Erythroblast (primary cell): ENCODE data around the gene MOCS1.

Experiments
- DNase-seq, 2 experiments: peaks; one replicate each; lab custom pipeline; 2025; lab: John Stamatoyannopoulos, UW
- GATA1 ChIP-seq: IDR thresholded peaks from 2 replicates; pipeline ENCODE4 v1.6.1; 2011; ENCODE audit warnings: low read depth, mild to moderate bottlenecking, control low read depth, low read length, moderate library complexity
- POLR2A ChIP-seq: IDR thresholded peaks from 2 replicates; pipeline ENCODE4 v1.6.1; 2011; ENCODE audit warnings: mild to moderate bottlenecking, low read length

MOCS1 gene

GRCh38 chr6:39925191-39925930, 8.9 kb downstream of the MOCS1 start:
- no peak for DNase-seq
- TF ChIP-seq POLR2A (no peak), GATA1 (no peak)

DNA sequence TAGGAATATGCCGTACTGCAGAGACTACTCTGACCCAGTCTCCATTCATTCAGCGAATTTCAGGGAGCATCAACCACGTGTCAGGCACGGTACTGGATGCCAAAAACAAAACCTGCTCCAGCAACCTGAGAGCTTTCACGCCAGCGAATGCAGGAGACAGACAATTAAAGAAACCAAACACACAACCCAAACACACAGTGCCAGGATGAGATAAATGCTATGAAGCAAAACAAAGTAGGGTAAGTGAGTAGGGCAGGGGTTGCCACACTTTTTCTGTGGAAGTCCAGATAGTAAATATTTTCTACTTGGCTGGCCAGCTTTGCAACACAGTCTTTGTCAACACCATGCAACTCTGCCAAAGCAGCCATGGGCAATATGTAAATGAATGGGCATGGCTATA, 10.0 kb downstream of the MOCS1 start:
- TF ChIP-seq GATA1 (no peak), POLR2A (no peak)
- no peak for DNase-seq

GRCh38 chr6:39923861-39924260, 10.4 kb downstream of the MOCS1 start:
- no peak for DNase-seq
- no peak for TF ChIP-seq POLR2A
- no peak for TF ChIP-seq GATA1

DNA sequence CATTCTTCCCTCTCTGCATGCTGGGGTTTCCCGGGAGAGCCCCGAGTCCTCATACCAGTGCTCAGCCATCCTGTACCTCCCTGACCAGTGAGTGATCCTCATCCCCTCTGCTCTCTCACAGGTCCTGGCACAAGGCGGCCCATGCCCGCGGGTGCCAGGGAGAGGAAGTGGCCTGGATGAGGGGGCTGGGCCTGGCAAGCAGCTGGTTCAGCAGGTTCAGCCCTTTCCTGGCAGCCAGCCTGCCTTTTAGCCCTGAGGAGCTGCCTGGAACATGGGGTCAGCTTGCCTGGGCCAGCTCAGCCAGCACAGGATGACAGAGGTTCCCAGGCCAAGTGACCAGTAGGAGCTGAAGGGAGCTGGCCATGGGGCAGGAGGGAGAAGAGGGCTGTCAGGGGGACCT, 10.9 kb downstream of the MOCS1 start:
- no peak for DNase-seq
- TF ChIP-seq POLR2A: no peak
- TF ChIP-seq GATA1: no peak

- TF ChIP-seq POLR2A: no peak
- no peak for TF ChIP-seq GATA1
- DNase-seq: no peak
Measured at GRCh38 chr6:39922821-39923220, 11.4 kb downstream of the MOCS1 start.

- TF ChIP-seq GATA1 (no peak), POLR2A (no peak)
- DNase-seq: no peak
Measured at GRCh38 chr6:39920157-39920556, 14.1 kb downstream of the MOCS1 start.

DNA sequence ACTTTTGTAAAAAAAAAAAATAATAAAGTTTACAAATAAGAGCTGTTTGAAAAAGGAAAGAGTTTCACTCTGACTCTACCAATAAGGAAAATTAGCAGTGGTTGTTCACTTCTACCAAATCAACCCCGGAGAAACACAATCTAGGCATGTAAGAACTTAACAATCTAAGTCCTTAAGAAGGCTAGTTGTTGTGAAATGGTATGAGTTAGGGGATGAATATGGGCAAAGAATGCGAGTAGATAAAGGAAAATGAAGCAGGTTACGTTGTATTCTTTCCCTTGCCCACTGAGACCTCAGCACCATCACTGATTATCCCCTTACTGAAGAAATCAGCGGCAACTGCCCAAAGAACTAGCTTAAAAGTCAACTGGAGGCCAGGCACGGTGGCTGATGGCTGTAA, 15.4 kb downstream of the MOCS1 start:
- DNase-seq: no peak
- no peak for TF ChIP-seq POLR2A
- TF ChIP-seq GATA1: no peak

GRCh38 chr6:39917981-39918380, 16.3 kb downstream of the MOCS1 start:
- DNase-seq: no peak
- no peak for TF ChIP-seq GATA1
- TF ChIP-seq POLR2A: no peak

DNA sequence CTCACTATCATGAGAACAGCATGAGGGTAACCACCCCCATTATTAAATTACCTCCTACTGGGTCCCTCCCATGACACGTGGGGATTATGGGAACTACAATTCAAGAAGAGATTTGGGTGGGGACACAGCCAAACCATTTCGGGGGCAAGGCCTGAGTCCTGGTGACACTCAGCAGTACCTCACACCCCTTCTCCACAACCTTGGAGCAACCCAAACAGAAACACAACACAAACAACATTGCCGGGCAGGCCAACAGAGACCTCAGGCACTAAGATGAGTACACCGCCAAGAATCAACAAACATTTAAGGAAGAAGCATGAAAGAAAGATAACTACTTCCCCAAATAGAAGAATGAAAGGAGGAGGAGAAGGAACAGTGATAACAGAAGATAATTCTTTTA, 16.9 kb downstream of the MOCS1 start:
- DNase-seq: no peak
- TF ChIP-seq GATA1: no peak
- no peak for TF ChIP-seq POLR2A

DNA sequence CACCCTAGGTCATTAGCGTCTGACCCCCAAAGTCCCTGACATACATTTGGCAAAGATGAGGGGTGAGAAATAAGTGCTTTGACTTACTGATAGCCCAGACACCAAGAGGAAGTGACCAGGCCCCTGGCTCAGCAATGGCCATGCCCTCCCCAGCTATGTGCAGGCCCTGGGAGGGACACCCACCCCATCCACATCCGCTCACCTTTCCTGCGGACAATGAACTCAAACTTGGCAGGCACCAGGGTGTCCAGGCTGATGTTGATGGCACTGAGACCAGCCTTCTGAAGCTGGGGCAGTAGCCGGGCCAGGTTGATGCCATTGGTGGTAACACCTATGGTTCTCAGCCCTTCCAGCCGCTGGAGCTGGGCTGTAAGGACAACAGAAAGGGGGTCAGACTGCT, 18.4 kb downstream of the MOCS1 start:
- TF ChIP-seq POLR2A (no peak), GATA1 (no peak)
- no peak for DNase-seq

DNA sequence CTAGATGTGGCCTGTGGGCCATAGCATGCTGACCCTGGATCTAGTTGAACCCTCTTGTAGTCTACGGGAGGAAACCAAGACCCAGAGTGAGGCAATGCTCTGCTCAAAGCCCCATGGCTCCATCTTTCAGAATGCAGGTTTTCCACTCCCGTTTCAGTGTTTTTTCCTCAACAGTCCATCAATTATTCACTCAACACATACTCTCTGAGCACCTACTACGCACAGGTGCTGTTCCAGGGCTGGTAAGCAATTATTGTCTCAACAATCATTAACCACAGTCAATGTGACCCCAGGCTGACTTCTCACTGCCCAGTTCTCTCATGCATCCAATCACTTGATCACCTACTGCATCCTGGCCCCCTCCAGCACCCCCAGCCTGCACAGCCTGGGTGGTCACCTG, 20.0 kb downstream of the MOCS1 start:
- no peak for DNase-seq
- TF ChIP-seq POLR2A: no peak
- no peak for TF ChIP-seq GATA1

- TF ChIP-seq GATA1 (no peak), POLR2A (no peak)
- DNase-seq: no peak
Measured at GRCh38 chr6:39913391-39913916, 20.8 kb downstream of the MOCS1 start.

DNA sequence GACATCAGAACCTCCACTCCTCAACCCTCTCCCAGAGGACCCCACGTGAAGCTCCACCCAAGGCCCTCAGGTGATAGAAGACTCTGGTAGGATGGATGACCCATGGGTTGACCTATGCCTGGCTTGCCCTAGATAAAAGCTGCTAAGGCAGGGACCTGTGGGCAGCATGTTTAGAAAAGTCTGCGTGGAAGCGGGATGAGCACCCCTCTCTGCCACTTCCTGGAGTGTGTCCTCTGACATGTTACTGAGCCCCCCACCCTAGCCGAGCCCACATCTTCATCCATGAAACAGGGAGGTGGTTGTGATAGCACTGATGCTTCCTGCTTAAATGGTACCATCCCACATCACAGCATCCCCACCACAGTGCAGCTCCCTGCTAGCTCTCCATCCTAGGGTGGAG, 21.8 kb downstream of the MOCS1 start:
- DNase-seq: no peak
- TF ChIP-seq POLR2A (no peak), GATA1 (no peak)

DNA sequence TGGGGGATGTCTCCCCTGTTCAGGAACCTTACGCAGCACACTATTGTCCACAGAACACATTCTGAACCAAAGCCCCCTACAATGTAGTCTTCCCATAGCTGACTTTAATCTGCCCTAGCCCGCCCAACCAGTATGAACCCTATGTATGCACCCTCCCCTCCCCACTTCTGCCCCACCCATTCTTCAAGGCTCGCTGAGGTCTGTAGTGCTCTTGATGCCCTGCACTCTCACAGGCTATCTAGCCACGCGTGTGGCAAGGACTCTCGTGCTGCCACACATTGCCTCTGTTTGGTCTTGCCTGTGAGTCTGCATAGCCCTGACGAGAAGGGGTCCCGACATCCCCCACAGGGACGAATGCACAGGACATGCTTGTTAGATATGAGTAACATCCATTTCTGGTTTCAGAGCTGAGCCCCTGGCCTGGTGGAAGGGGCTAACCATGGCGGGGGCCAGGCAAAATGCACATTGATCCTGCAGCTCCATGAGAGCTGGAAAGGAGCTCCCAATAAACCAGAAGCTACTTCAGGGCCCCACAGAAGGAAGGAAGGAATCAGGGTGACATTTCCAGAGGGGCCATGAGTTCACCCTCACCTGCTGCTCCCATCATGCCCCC, 22.6 kb downstream of the MOCS1 start:
- no peak for DNase-seq
- TF ChIP-seq POLR2A (no peak), GATA1 (no peak)

DNA sequence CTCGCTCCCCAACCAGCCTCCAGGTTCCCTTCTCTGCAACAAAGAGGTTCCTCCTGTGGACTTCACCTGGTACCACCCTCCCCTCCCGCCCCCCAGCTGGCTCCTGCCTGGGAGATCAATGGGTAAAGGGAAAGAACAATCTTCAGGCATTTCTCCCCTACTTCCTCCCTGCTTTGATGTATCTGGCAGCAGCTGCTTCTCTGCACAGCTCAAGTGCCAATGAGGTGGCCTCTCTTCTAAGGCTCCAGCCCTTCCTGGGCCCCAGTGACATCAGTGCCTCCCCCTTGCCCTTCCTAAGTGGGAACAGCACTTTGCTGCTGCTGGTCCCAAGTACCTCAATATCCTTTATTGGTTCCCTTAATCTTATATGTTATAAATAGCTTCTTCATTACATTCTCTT, 23.5 kb downstream of the MOCS1 start:
- no peak for TF ChIP-seq POLR2A
- no peak for TF ChIP-seq GATA1
- no peak for DNase-seq
